Measurements from ENCODE around the gene MGME1.

- TF ChIP-seq POLR2AphosphoS5 (IDR thresholded peaks at IDR 0.05; ENCODE audit: low read depth, low read length) (no peak), REST (IDR thresholded peaks at IDR 0.05; ENCODE audit: insufficient read depth in 1 of 2, low read depth in 2 of 2, low read length in 2 of 2) (no peak), SIN3A (IDR thresholded peaks at IDR 0.05; ENCODE audit: borderline replicate concordance, insufficient read depth, low read length) (no peak), TAF1 (IDR thresholded peaks at IDR 0.05; ENCODE audit: borderline replicate concordance, insufficient read depth, low read length) (no peak)
Observed at GRCh38 chr20:17946572-17947473, 22.0 kb upstream of the MGME1 start.

Data from PFSK-1 (cell line).